ENCODE results near the gene DCBLD1.

DNA sequence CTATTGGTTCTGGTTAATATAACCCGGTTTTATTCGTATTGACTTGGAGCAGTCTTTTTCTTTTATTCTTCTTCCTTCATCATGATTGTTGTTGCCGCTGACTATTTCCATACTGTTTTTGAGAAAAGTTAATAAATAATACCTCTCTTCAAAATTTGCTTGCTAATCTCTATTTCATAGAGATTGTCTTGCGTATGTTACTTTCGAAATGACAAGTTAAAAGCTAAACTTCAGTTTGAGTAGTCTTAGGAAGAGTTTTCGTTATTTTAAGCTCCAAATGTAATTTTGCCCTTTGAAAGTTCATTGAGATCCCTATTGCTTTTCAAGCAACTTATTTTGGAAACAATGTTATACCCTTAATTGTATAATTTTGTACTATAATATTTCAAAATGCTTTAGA is 36.4 kb downstream of the DCBLD1 start:
- TF ChIP-seq, protein P1, sequence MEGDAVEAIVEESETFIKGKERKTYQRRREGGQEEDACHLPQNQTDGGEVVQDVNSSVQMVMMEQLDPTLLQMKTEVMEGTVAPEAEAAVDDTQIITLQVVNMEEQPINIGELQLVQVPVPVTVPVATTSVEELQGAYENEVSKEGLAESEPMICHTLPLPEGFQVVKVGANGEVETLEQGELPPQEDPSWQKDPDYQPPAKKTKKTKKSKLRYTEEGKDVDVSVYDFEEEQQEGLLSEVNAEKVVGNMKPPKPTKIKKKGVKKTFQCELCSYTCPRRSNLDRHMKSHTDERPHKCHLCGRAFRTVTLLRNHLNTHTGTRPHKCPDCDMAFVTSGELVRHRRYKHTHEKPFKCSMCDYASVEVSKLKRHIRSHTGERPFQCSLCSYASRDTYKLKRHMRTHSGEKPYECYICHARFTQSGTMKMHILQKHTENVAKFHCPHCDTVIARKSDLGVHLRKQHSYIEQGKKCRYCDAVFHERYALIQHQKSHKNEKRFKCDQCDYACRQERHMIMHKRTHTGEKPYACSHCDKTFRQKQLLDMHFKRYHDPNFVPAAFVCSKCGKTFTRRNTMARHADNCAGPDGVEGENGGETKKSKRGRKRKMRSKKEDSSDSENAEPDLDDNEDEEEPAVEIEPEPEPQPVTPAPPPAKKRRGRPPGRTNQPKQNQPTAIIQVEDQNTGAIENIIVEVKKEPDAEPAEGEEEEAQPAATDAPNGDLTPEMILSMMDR (IDR thresholded peaks at IDR 0.05; ENCODE audit: low read depth, low read length), result no peak
- TF ChIP-seq POLR2A (IDR thresholded peaks at IDR 0.05; ENCODE audit: extremely low read depth, insufficient read length), result no peak
